Measurements from ENCODE around the gene TMEM242. TPM values are rescaled to one million over a fixed set of nuclear protein-coding genes. Genes with fewer than 3 reads are reported as not detected.

The TMEM242 gene
- total and polyA plus RNA-seq, 10 of the 15 experiments (the other 5 are each of a cell fraction or from before 2014, with no cell fraction given) = 2.8 to 9.8 (median 5.5) TPM

GRCh38 chr6:157266274-157267101 is 56.8 kb downstream of the TMEM242 start:
- H3K79me2 ChIP-seq (ENCODE audit: control insufficient read depth, insufficient read depth, low read length) = no peaks in the 10 kb centered on the region
- no peaks in the 10 kb centered on the region; a peak in 2 of 4 replicates for H3K27me3 ChIP-seq (replicated peaks in 1 of 2; ENCODE audit: control insufficient read depth in 2 of 2, insufficient read depth in 2 of 2, low read length in 1 of 2)
- no peaks in the 10 kb centered on the region for H3K4me1 ChIP-seq (ENCODE audit: control insufficient read depth, insufficient read depth, low read length)
- no peak overlapping the region for H2AFZ ChIP-seq (ENCODE audit: control insufficient read depth, low read depth, low read length)
- DNase-seq (ENCODE audit: low read depth, low spot score) (no peak), ATAC-seq (no peak), FAIRE-seq (no peak)
- ChIA-PET CTCF (no interaction called here), RAD21 (ENCODE audit: unreplicated experiment) (no interaction called here), SMC1A (ENCODE audit: uncharacterized antibody, unreplicated experiment) (no interaction called here), POLR2A (no interaction called here)
- no peak overlapping the region for H3K4me2 ChIP-seq (ENCODE audit: control insufficient read depth, insufficient read depth)
- 54% methylated on average over 20 of the region's 20 CpGs for WGBS (ENCODE audit: insufficient coverage, insufficient replicate concordance, low lambda C conversion rate, missing lambda C conversion rate)
- intact Hi-C loops (cut with micrococcal nuclease; ENCODE audit: unreplicated experiment) = no loop called here
- in situ Hi-C loops (cut with MboI) = no loop called here
- BruUV-seq (replicated peaks) = no TSS peak
- H3K27ac ChIP-seq (ENCODE audit: control insufficient read depth, insufficient read depth) = no peak overlapping the region
- H3K4me3 ChIP-seq = no peak overlapping the region
- no peak overlapping the region for H3K9ac ChIP-seq (ENCODE audit: control insufficient read depth, insufficient read depth, low read length)
- TF ChIP-seq PBX3 (IDR thresholded peaks at IDR 0.05; ENCODE audit: insufficient replicate concordance, low read depth, low read length) = peak; percentile 26
- TF ChIP-seq CHD4 (IDR thresholded peaks at IDR 0.05) = no peak
- TF ChIP-seq BCL3 (IDR thresholded peaks at IDR 0.05; ENCODE audit: borderline replicate concordance, insufficient read depth, low read depth, low read length, poor library complexity, severe bottlenecking) = peak; percentile 85
- peaks cover 4% of the 10 kb centered on the region; the same call in 1 of the 3 replicates for H3K9me3 ChIP-seq (replicated peaks; ENCODE audit: control insufficient read depth, insufficient read depth, low read length)
- no peaks in the 10 kb centered on the region for H3K36me3 ChIP-seq (ENCODE audit: control insufficient read depth in 2 of 2, insufficient read depth in 2 of 2, low read length in 1 of 2)
- no peaks in the 10 kb centered on the region for H4K20me1 ChIP-seq (ENCODE audit: control insufficient read depth, insufficient read depth)
